Pancreas (tissue), 10 donors: ENCODE results near the gene ATP6V1G1. TPM values are rescaled to one million over a fixed set of nuclear protein-coding genes. Genes with fewer than 3 reads are reported as not detected.

Experiments used
- ATAC-seq, 4 donors: fragments of 200-7000 bp; cut with Tn5 transposase; one replicate each; pipeline versions ENCODE4 v1.8.0 to v1.9.1; 2020; ENCODE audit warnings: mild to moderate bottlenecking in 4 of 4, moderate library complexity in 4 of 4
- DNase-seq, 6 donors: peaks; one replicate each; pipeline ENCODE4 v3.0.0-alpha.2; 2020
- FAIRE-seq: peaks from 2 replicates; lab custom pipeline; 2012; peaks lifted over from hg19 to GRCh38; lab: Jason Lieb, UNC
- H3K27ac ChIP-seq, 4 donors: fragments of 200-600 bp; sonication (generic); 1 replicate in 3 of 4; 2 replicates in 1 of 4; pipeline versions ENCODE4 v1.5.0 to v1.8.0; 2020
- H3K27me3 ChIP-seq, 4 donors: fragments of 200-600 bp; one replicate each; pipeline ENCODE4 v1.8.0; 2021
- H3K36me3 ChIP-seq, 3 donors: fragments of 200-600 bp; sonication (generic) in 1 of 3; one replicate each; pipeline versions ENCODE4 v1.5.0 to v1.8.0; 2020 to 2021
- H3K4me1 ChIP-seq, 3 donors: fragments of 200-600 bp; one replicate each; pipeline ENCODE4 v1.8.0; 2021
- H3K4me3 ChIP-seq, 4 donors: fragments of 200-600 bp; sonication (generic) in 2 of 4; one replicate each; pipeline versions ENCODE4 v1.5.0 to v1.8.0; 2020 to 2021
- H3K9me3 ChIP-seq, 4 donors: fragments of 200-600 bp; one replicate each; pipeline ENCODE4 v1.8.0; 2021
- WGBS, 2 donors: extraction: QIAGEN DNeasy Blood & Tissue Kit; methylation state at CpG; one replicate each; pipeline ENCODE4 v1.1.7; 2013; 5-methylcytosine and 5-hydroxymethylcytosine counted together
- intact Hi-C, 3 donors: fragments of 100-400 bp; cut with DNase I; formaldehyde crosslinking; loops; one replicate each; pipeline versions ENCODE4 v1.11.1 to v1.14.2; 2022
- polyA plus RNA-seq, 2 donors: library from polyadenylated mRNA; stranded (reverse); fragments of 200-250 nt; gene quantifications; one replicate each; pipeline ENCODE4 v1.2.3, GENCODE V29; 2013
- total RNA-seq, 6 donors: library from RNA; stranded (reverse); fragmentation: NEBNext Ultra II Directional in 4 of 6; extraction: Animal tissue kit (Norgen Biotek cat#: 25700) in 4 of 6; gene quantifications; one replicate each; pipeline versions ENCODE4 v1.2.1 to v1.2.4, GENCODE V29; 2021 to 2023
- TF ChIP-seq, protein P1 (sequence below), 4 donors: fragments of 200-600 bp; sonication (generic) in 3 of 4; IDR thresholded peaks; one replicate each; pipeline versions ENCODE4 v1.5.0 to v1.8.0; 2021; ENCODE audit warnings: antibody characterized with exemption in 4 of 4
- donor health status: healthy with polysubstance abuse.
- donor health status: DM: no; HTN: no; CAD: no; lungs with moderate emphysema.
- donor health status: DM: no; HTN: no; CAD: no.
- donor health status: control.
- donor health status: control.
- donor health status: Bipolar disorder and iron deficiency.
- donor health status: DM: yes; HTN: yes; CAD: no.
- donor health status: DM: no; HTN: no; CAD: no.
- donor health status: DM: no; HTN: no; CAD: no.
- donor health status: DM: yes; HTN: yes; CAD: no.

The ATP6V1G1 gene
- total and polyA plus RNA-seq, 8 donors: 19.7 to 124 (median 37.1) TPM

- WGBS, 2 donors: 76 to 77% methylated on average over 7 of the region's 7 CpGs
- no peak for FAIRE-seq
Observed at GRCh38 chr9:114561771-114562170, 25.8 kb upstream of the ATP6V1G1 start.

GRCh38 chr9:114565204-114565603 lies 22.4 kb upstream of the ATP6V1G1 start:
- H3K9me3 ChIP-seq: no peaks in the 10 kb centered on the region
- FAIRE-seq: no peak
- intact Hi-C loops: no loop called here
- TF ChIP-seq, protein P1, sequence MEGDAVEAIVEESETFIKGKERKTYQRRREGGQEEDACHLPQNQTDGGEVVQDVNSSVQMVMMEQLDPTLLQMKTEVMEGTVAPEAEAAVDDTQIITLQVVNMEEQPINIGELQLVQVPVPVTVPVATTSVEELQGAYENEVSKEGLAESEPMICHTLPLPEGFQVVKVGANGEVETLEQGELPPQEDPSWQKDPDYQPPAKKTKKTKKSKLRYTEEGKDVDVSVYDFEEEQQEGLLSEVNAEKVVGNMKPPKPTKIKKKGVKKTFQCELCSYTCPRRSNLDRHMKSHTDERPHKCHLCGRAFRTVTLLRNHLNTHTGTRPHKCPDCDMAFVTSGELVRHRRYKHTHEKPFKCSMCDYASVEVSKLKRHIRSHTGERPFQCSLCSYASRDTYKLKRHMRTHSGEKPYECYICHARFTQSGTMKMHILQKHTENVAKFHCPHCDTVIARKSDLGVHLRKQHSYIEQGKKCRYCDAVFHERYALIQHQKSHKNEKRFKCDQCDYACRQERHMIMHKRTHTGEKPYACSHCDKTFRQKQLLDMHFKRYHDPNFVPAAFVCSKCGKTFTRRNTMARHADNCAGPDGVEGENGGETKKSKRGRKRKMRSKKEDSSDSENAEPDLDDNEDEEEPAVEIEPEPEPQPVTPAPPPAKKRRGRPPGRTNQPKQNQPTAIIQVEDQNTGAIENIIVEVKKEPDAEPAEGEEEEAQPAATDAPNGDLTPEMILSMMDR (IDR thresholded peaks at IDR 0.05): no peak
- ATAC-seq: no peak
- no peak overlapping the region for H3K4me3 ChIP-seq
- no peaks in the 10 kb centered on the region for H3K27me3 ChIP-seq
- no peaks in the 10 kb centered on the region for H3K36me3 ChIP-seq
- H3K4me1 ChIP-seq: no peaks in the 10 kb centered on the region
- 72 to 82% methylated on average over 3 of the region's 3 CpGs for WGBS, 2 donors
- H3K27ac ChIP-seq: no peak overlapping the region
- DNase-seq: no peak

More at GRCh38 chr9:114561771-114562170, 25.8 kb upstream of the ATP6V1G1 start:
- no peaks in the 10 kb centered on the region for H3K9me3 ChIP-seq
- no peaks in the 10 kb centered on the region for H3K4me1 ChIP-seq
- intact Hi-C loops: no loop called here
- H3K36me3 ChIP-seq: no peaks in the 10 kb centered on the region
- H3K27ac ChIP-seq: no peak overlapping the region
- ATAC-seq (no peak), DNase-seq (no peak)
- H3K27me3 ChIP-seq: no peaks in the 10 kb centered on the region
- H3K4me3 ChIP-seq: no peak overlapping the region
- TF ChIP-seq, protein P1 (IDR thresholded peaks at IDR 0.05): no peak

- no peak overlapping the region for H3K4me3 ChIP-seq
- TF ChIP-seq, protein P1 (IDR thresholded peaks at IDR 0.05): no peak
- WGBS, 2 donors: 80 to 84% methylated on average over 7 of the region's 7 CpGs
- no peaks in the 10 kb centered on the region for H3K27me3 ChIP-seq
- H3K4me1 ChIP-seq: no peaks in the 10 kb centered on the region
- no peaks in the 10 kb centered on the region for H3K36me3 ChIP-seq
- DNase-seq (no peak), FAIRE-seq (no peak), ATAC-seq (no peak)
- H3K9me3 ChIP-seq: no peaks in the 10 kb centered on the region
- intact Hi-C loops: no loop called here
- H3K27ac ChIP-seq: no peak overlapping the region
Observed at GRCh38 chr9:114570742-114571141, 16.8 kb upstream of the ATP6V1G1 start.

DNA sequence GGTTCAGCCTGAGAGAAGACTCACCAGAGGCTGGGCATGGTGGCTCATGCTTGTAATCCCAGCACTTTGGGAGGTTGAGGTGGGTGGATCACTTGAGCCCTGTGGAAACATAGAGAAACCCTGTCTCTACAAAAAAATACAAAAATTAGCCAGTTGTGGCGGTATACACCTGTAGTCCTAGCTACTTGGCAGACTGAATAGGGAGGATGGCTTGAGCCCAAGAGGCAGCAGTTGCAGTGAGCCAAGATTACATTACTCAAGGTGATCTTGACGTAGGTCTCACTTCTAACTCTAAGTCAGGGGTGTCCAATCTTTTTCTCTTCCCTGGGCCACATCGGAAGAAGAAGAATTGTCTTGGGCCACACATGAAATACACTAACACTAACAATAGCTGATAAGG lies 16.2 kb upstream of the ATP6V1G1 start:
- intact Hi-C loops: no loop called here
- DNase-seq (peak in 2 of 6 donors; percentile 37 to 50), FAIRE-seq (no peak), ATAC-seq (peak; percentile 47 to 80 (median 66))
- no peak overlapping the region for H3K27ac ChIP-seq
- no peaks in the 10 kb centered on the region for H3K9me3 ChIP-seq
- H3K36me3 ChIP-seq: no peaks in the 10 kb centered on the region
- TF ChIP-seq, protein P1 (IDR thresholded peaks at IDR 0.05): no peak
- no peak overlapping the region for H3K4me3 ChIP-seq
- WGBS, 2 donors: 35 to 58% methylated on average over 3 of the region's 3 CpGs
- no peaks in the 10 kb centered on the region for H3K4me1 ChIP-seq
- no peaks in the 10 kb centered on the region for H3K27me3 ChIP-seq

- Histone ChIP-seq H3K9me3 (no peaks in the 10 kb centered on the region), H3K27me3 (no peaks in the 10 kb centered on the region), H3K36me3 (no peaks in the 10 kb centered on the region), H3K4me3 (no peak overlapping the region), H3K27ac (no peak overlapping the region), H3K4me1 (no peaks in the 10 kb centered on the region)
- TF ChIP-seq, protein P1 (IDR thresholded peaks at IDR 0.05): no peak
- FAIRE-seq (no peak), DNase-seq (no peak), ATAC-seq (no peak)
- intact Hi-C loops: no loop called here
- 77 to 82% methylated on average over 6 of the region's 6 CpGs for WGBS, 2 donors
Observed at GRCh38 chr9:114572199-114572598, 15.4 kb upstream of the ATP6V1G1 start.
